A673 (cell line): ENCODE results near the gene SH3BGRL3. TPM values are rescaled to one million over a fixed set of nuclear protein-coding genes. Genes with fewer than 3 reads are reported as not detected.
"Not testable (repeated sequence)": the region's sequence is repeated elsewhere in the genome, so short reads cannot be mapped to it uniquely, and the experiment has no call there.

Source experiments
- Bru-seq: library from RNA; stranded (reverse); fragments of 400-500 nt; gene quantifications from one replicate; lab custom pipeline; 2021; lab: Mats Ljungman, UMichigan
- BruChase-seq, 2 experiments: library from RNA; stranded (reverse); fragments of 400-500 nt; gene quantifications; one replicate each; lab custom pipeline; 2021; lab: Mats Ljungman, UMichigan
- BruUV-seq: library from RNA; stranded (reverse); fragments of 400-500 nt; replicated peaks from 2 replicates; lab custom pipeline; 2021; lab: Mats Ljungman, UMichigan
- CTCF ChIA-PET: fragments of 300-600 bp; sonication (Branson Sonifier 250); formaldehyde crosslinking; loops from one replicate; lab custom pipeline; 2022; ENCODE audit warnings: antibody characterized with exemption; lab: Charles Lee
- POLR2A ChIA-PET: fragments of 300-600 bp; sonication (Branson Sonifier 250); formaldehyde crosslinking; loops from one replicate; lab custom pipeline; 2022; ENCODE audit warnings: antibody characterized with exemption; ENCODE audit not compliant: low non-redundant PET; lab: Charles Lee
- DNase-seq: peaks from one replicate; pipeline ENCODE4 v3.0.0-alpha.2; 2015; ENCODE audit warnings: low spot score
- H3K27ac ChIP-seq: fragments of 200-600 bp; sonication (generic); 2 replicates; pipeline ENCODE4 v1.5.1; 2016; ENCODE audit warnings: mixed run types, low read depth, mild to moderate bottlenecking, mixed read lengths, antibody characterized with exemption, low read length; ENCODE audit not compliant: poor library complexity, severe bottlenecking
- H3K27me3 ChIP-seq: fragments of 200-600 bp; sonication (generic); replicated peaks from 2 replicates; pipeline ENCODE4 v1.6.1; 2017; ENCODE audit warnings: mixed run types, low read depth, mild to moderate bottlenecking, mixed read lengths, antibody characterized with exemption, low read length; ENCODE audit not compliant: insufficient read depth, poor library complexity
- H3K36me3 ChIP-seq: fragments of 200-600 bp; sonication (generic); 2 replicates; pipeline ENCODE4 v1.6.1; 2016; ENCODE audit warnings: mixed run types, mild to moderate bottlenecking, mixed read lengths, antibody characterized with exemption, low read length; ENCODE audit not compliant: insufficient read depth, poor library complexity, severe bottlenecking
- H3K4me1 ChIP-seq: fragments of 200-600 bp; sonication (generic); 2 replicates; pipeline ENCODE4 v1.6.1; 2017; ENCODE audit warnings: mixed run types, mild to moderate bottlenecking, mixed read lengths, antibody characterized with exemption, low read length; ENCODE audit not compliant: insufficient read depth, poor library complexity, severe bottlenecking
- H3K4me3 ChIP-seq: fragments of 200-600 bp; sonication (generic); 2 replicates; pipeline ENCODE4 v1.5.1; 2016; ENCODE audit warnings: low read depth, mixed run types, mild to moderate bottlenecking, mixed read lengths, low read length; ENCODE audit not compliant: poor library complexity, severe bottlenecking
- H3K9me3 ChIP-seq: fragments of 200-600 bp; sonication (generic); 2 replicates; pipeline ENCODE4 v1.6.1; 2016; ENCODE audit warnings: mixed run types, low read depth, mild to moderate bottlenecking, mixed read lengths, antibody characterized with exemption, low read length; ENCODE audit not compliant: poor library complexity, severe bottlenecking
- CTCF ChIP-seq: fragments of 300-800, 200-600 bp; sonication (generic); conservative IDR thresholded peaks from 2 replicates; pipeline ENCODE4 v1.5.1; 2017; ENCODE audit warnings: low read depth, mild to moderate bottlenecking, antibody characterized with exemption, low read length, moderate library complexity, mixed read lengths
- EZH2 ChIP-seq: fragments of 200-600 bp; sonication (generic); IDR thresholded peaks from 2 replicates; pipeline ENCODE4 v1.6.1; 2017; ENCODE audit warnings: borderline replicate concordance, low read depth, mild to moderate bottlenecking, mixed read lengths, antibody characterized with exemption, low read length; ENCODE audit not compliant: poor library complexity, severe bottlenecking
- intact Hi-C: fragments of 100-400 bp; cut with micrococcal nuclease; formaldehyde crosslinking; loops from one replicate; pipeline ENCODE4 v1.10.0; 2022; ENCODE audit not compliant: unreplicated experiment
- long read RNA-seq: library from polyadenylated mRNA; stranded (forward); transcript quantifications from one replicate; pipeline ENCODE4 v2.0.0, GENCODE V29; 2022
- total RNA-seq: library from RNA; stranded (reverse); gene quantifications from 2 replicates; pipeline ENCODE4 v1.2.3, GENCODE V29; 2021

The SH3BGRL3 gene
- total RNA-seq (133 and 138 TPM in 2 replicates), Bru-seq, nascent RNA (percentile 80 among the genes with signal in this experiment), BruChase-seq, experiment 1, labeled RNA remaining after a 2-hour chase (percentile 81 among the genes with signal in this experiment), BruChase-seq, experiment 2, labeled RNA remaining after a 6-hour chase (percentile 90 among the genes with signal in this experiment)
- long read RNA-seq, transcript SH3BGRL3-202 (2 exons, 768 nt): minor isoform, 16 of 385 reads
- long read RNA-seq, transcript SH3BGRL3-201 (3 exons, 1,661 nt): major isoform, 364 of 385 reads
- long read RNA-seq, partial matches to known transcripts: 2 of 385 reads
- long read RNA-seq, other reads (novel, unspliced or antisense): 3 of 385 reads

DNA sequence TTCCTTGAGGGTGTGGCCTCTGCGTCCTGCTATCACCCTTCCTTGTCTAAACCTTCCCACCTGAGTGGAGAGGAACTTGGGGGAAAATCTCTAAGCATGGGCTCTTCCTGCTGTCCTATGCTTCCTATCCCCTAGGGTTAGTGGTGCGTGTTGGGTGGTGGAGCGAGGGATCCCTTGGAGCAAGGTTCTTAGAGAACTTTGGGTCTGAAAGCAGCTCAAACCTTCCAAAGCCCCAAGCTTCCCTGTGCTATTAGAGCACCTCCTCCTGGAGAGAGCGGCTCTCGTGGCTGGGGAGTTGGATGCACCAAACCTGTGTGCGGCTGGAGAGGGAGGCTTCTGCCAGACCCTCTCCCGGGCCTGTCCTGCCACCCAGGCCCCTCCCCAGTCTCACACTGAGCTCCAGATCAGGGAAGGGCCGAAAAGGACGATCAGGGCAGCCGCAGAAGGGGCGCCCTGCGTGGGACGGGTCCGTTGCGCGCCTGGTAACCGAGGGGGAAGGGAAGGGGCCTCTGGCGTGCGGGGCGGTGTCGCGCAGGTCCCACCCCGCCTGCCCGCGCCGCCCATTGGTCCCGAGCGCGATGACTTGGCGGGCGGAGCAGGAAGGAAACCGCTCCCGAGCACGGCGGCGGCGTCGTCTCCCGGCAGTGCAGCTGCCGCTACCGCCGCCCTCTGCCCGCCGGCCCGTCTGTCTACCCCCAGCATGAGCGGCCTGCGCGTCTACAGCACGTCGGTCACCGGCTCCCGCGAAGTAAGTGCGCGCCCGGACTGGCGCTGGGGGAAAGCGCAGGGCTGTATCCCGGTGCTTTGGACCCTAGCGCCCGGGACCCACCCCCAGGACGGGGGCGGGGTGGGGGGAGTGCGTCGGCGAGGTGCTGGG lies at the start of gene SH3BGRL3:
TSS of gene SH3BGRL3 (plus strand) at position 631 of the 877 bp plus-strand sequence. CDS start at position 701, 70 bp downstream.
- Histone ChIP-seq H3K4me3 (peak within 1 kb of the TSS; percentile 72), H3K27ac (peak within 1 kb of the TSS; percentile 71), H3K4me1 (peaks cover 57% of the 10 kb centered on the region), H3K36me3 (peaks cover 17% of the 10 kb centered on the region), H3K9me3 (no peaks in the 10 kb centered on the region), H3K27me3 (no peaks in the 10 kb centered on the region)
- BruUV-seq: no TSS peak
- TF ChIP-seq EZH2: no peak
- peak; percentile 77 for TF ChIP-seq CTCF
- intact Hi-C loops: loop anchor here (5.0 kb wide), 1 partner anchor 42 kb away; no protein-coding TSS in a partner anchor
- ChIA-PET CTCF (interaction anchor here (0.5 to 1.4 kb wide), 6 partner anchors 19 to 170 kb away, joined by 3 to 6 read pairs (median 4); partner anchors contain the start of gene CEP85), POLR2A (interaction anchor here (0.6 kb wide), 1 partner anchor 111 kb away, joined by 9 read pairs; no protein-coding TSS in a partner anchor)
- peak; percentile 90 for DNase-seq

DNA sequence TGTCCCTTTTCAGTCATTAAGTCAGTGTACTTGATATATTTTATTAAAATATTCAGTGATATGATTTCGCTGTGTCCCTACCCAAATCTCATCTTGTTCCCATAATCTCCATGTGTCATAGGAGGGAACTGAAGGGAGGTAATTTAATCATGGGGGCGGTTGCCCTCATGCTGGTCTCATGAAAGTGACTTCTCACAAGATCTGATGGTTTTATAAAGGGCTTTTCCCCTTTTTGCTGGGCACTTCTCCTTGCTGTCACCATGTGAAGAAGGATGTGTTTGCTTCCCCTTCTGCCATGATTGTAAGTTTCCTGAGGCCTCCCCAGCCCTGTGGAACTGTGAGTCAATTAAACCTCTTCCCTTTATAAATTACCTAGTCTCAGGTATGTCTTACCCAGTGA lies 49.2 kb upstream of the SH3BGRL3 start:
- H3K4me3 ChIP-seq, BruUV-seq, H3K27me3 ChIP-seq, H3K9me3 ChIP-seq, H3K27ac ChIP-seq, CTCF ChIA-PET, H3K36me3 ChIP-seq, DNase-seq, intact Hi-C loops, POLR2A ChIA-PET, H3K4me1 ChIP-seq: not testable (repeated sequence)

- ChIA-PET CTCF (interaction anchor here (0.5 to 1.6 kb wide), 8 partner anchors 42 to 146 kb away, joined by 3 to 11 read pairs (median 4); partner anchors contain the start of genes CATSPER4, SH3BGRL3 and ZNF593), POLR2A (no interaction called here)
- intact Hi-C loops: no loop called here
- peak; percentile 97 for DNase-seq
- Histone ChIP-seq H3K27me3 (no peaks in the 10 kb centered on the region), H3K4me1 (peaks cover 28% of the 10 kb centered on the region), H3K9me3 (no peaks in the 10 kb centered on the region), H3K36me3 (no peaks in the 10 kb centered on the region), H3K27ac (peak within 1 kb of the TSS; percentile 79), H3K4me3 (peak within 1 kb of the TSS; percentile 76)
- BruUV-seq: no TSS peak
- TF ChIP-seq CTCF (peak; percentile 92), EZH2 (no peak)
These were observed 45.8 kb upstream of the SH3BGRL3 start, which contains the start of gene CEP85 for GRCh38 chr1:26233903-26234643. CEP85 (plus strand) TSS chr1:26234200; CDS start chr1:26239784, 5,584 bp downstream.
